B cell (primary cell): ENCODE measurements around the gene APOL5. TPM values are rescaled to one million over a fixed set of nuclear protein-coding genes. Genes with fewer than 3 reads are reported as not detected.

Source experiments
- ATAC-seq: fragments of 200-7000 bp; cut with Tn5 transposase; one replicate; pipeline ENCODE4 v1.10.0; 2021; ENCODE audit warnings: low read depth, mild to moderate bottlenecking, moderate number of reproducible peaks, moderate library complexity
- CTCF ChIA-PET: fragments of 350-600 bp; sonication (Branson Sonifier 250); formaldehyde crosslinking; loops from one replicate; lab custom pipeline; 2021; ENCODE audit warnings: antibody characterized with exemption, inconsistent platforms; lab: Charles Lee
- POLR2A ChIA-PET: fragments of 350-600 bp; sonication (Branson Sonifier 250); formaldehyde crosslinking; loops from one replicate; lab custom pipeline; 2021; ENCODE audit warnings: antibody characterized with exemption; lab: Charles Lee
- DNase-seq: peaks from one replicate; pipeline ENCODE4 v3.0.0; 2013
- H2AFZ ChIP-seq: 2 replicates; pipeline ENCODE4 v1.6.1; 2012; ENCODE audit warnings: mild to moderate bottlenecking, low read depth, low read length; ENCODE audit not compliant: insufficient read depth, poor library complexity, severe bottlenecking
- H3K27ac ChIP-seq, 2 donors: 1 replicate in 1 of 2; 2 replicates in 1 of 2; pipeline ENCODE4 v1.5.1; 2012 to 2013; ENCODE audit warnings: low read length in 2 of 2, mild to moderate bottlenecking in 2 of 2, moderate library complexity in 1 of 2
- H3K27me3 ChIP-seq, 4 experiments: fragments of 200-600 bp in 1 of 4; sonication (generic) in 1 of 4; replicated peaks in 1 of 4; 1 replicate in 2 of 4; 2 replicates in 2 of 4; pipeline versions ENCODE4 v1.6.1 to v1.7.0; 2013 to 2016; ENCODE audit warnings: low read length in 3 of 4, mild to moderate bottlenecking in 2 of 4, mixed read lengths in 1 of 4, moderate library complexity in 1 of 4; ENCODE audit not compliant: insufficient read depth in 4 of 4, control insufficient read depth in 3 of 4; ENCODE audit errors: control extremely low read depth in 1 of 4
- H3K36me3 ChIP-seq, 2 experiments: replicated peaks in 1 of 2; 1 replicate in 1 of 2; 2 replicates in 1 of 2; pipeline versions ENCODE4 v1.6.1 to v1.7.1; 2013; ENCODE audit warnings: low read length in 1 of 2; ENCODE audit not compliant: insufficient read depth in 2 of 2, control insufficient read depth in 1 of 2; ENCODE audit errors: control extremely low read depth in 1 of 2, extremely low read depth in 1 of 2
- H3K4me1 ChIP-seq, 2 donors: fragments of 200-600 bp in 1 of 2; sonication (generic) in 1 of 2; 1 replicate in 1 of 2; 2 replicates in 1 of 2; pipeline versions ENCODE4 v1.5.1 to v1.6.1; 2013 to 2017; ENCODE audit warnings: low read length in 2 of 2; ENCODE audit not compliant: control insufficient read depth in 2 of 2, insufficient read depth in 2 of 2
- H3K4me2 ChIP-seq: replicated peaks from 2 replicates; pipeline ENCODE3; 2012; ENCODE audit warnings: mild to moderate bottlenecking, low read depth, low read length; ENCODE audit not compliant: poor library complexity, severe bottlenecking
- H3K4me3 ChIP-seq, 5 experiments: fragments of 200-600 bp in 1 of 5; sonication (generic) in 1 of 5; 1 replicate in 3 of 5; 2 replicates in 2 of 5; pipeline versions ENCODE4 v1.5.1 to v1.7.0; 2011 to 2016; ENCODE audit warnings: low read length in 4 of 5, mild to moderate bottlenecking in 4 of 5, low read depth in 2 of 5, control low read depth in 1 of 5, moderate library complexity in 1 of 5; ENCODE audit not compliant: insufficient read depth in 1 of 5; ENCODE audit errors: control extremely low read depth in 1 of 5, extremely low read depth in 1 of 5
- H3K79me2 ChIP-seq: fragments of 200-600 bp; sonication (generic); one replicate; pipeline ENCODE4 v1.6.0; 2016; ENCODE audit warnings: low read length; ENCODE audit not compliant: control insufficient read depth, insufficient read depth
- H3K9ac ChIP-seq: fragments of 200-600 bp; sonication (generic); 2 replicates; pipeline ENCODE4 v1.6.1; 2017; ENCODE audit warnings: mild to moderate bottlenecking, low read length, moderate library complexity
- H3K9me3 ChIP-seq, 3 donors: one replicate each; pipeline versions ENCODE4 v1.6.1 to v1.7.1; 2013; ENCODE audit warnings: low read length in 2 of 3; ENCODE audit not compliant: control insufficient read depth in 2 of 3, insufficient read depth in 1 of 3; ENCODE audit errors: control extremely low read depth in 1 of 3
- H4K20me1 ChIP-seq: 2 replicates; pipeline ENCODE4 v1.6.0; 2012; ENCODE audit warnings: mild to moderate bottlenecking, low read length; ENCODE audit not compliant: insufficient read depth, control insufficient read depth, poor library complexity, severe bottlenecking
- H3K27ac Mint-ChIP-seq: one replicate; pipeline ENCODE4 v1.8.0; 2021; ENCODE audit warnings: mixed read lengths
- H3K27me3 Mint-ChIP-seq: one replicate; pipeline ENCODE4 v1.8.0; 2021; ENCODE audit warnings: mixed read lengths
- H3K4me1 Mint-ChIP-seq: one replicate; pipeline ENCODE4 v1.8.0; 2021; ENCODE audit warnings: mixed read lengths
- H3K4me3 Mint-ChIP-seq: one replicate; pipeline ENCODE4 v1.8.0; 2021; ENCODE audit warnings: mixed read lengths
- H3K9me3 Mint-ChIP-seq: one replicate; pipeline ENCODE4 v1.8.0; 2022; ENCODE audit warnings: mixed read lengths; ENCODE audit not compliant: insufficient read depth
- EZH2 ChIP-seq: IDR thresholded peaks from 2 replicates; pipeline ENCODE4 v1.6.1; 2012; ENCODE audit warnings: borderline replicate concordance, low read depth, mild to moderate bottlenecking, moderate library complexity, low read length; ENCODE audit not compliant: insufficient read depth, poor library complexity, severe bottlenecking
- WGBS: methylation state at CpG from one replicate; pipeline ENCODE4 v1.1.5; 2013; ENCODE audit warnings: missing lambda C conversion rate; ENCODE audit not compliant: insufficient coverage; 5-methylcytosine and 5-hydroxymethylcytosine counted together
- intact Hi-C: fragments of 100-400 bp; cut with micrococcal nuclease; formaldehyde crosslinking; loops from one replicate; pipeline ENCODE4 v1.10.0; 2022
- polyA plus RNA-seq: library from polyadenylated mRNA; depleted of rRNA; stranded (reverse); fragments of >200 nt; gene quantifications from 2 replicates; pipeline ENCODE4 v1.2.3, GENCODE V29; 2012
- total RNA-seq, 2 donors: library from RNA; stranded (reverse); fragments of 120-200 nt in 1 of 2; gene quantifications; 1 replicate in 1 of 2; 2 replicates in 1 of 2; pipeline versions ENCODE4 v1.2.3 to v1.2.4, GENCODE V29; 2013 to 2022
- TF ChIP-seq, protein P1 (sequence below): fragments of 200-600 bp; IDR thresholded peaks from one replicate; pipeline ENCODE4 v1.8.0; 2022; ENCODE audit warnings: antibody characterized with exemption, mild to moderate bottlenecking

Gene APOL5
- total and polyA plus RNA-seq, 2 donors (not counting 1 experiment from before 2014, with no cell fraction given) = not detected

DNA sequence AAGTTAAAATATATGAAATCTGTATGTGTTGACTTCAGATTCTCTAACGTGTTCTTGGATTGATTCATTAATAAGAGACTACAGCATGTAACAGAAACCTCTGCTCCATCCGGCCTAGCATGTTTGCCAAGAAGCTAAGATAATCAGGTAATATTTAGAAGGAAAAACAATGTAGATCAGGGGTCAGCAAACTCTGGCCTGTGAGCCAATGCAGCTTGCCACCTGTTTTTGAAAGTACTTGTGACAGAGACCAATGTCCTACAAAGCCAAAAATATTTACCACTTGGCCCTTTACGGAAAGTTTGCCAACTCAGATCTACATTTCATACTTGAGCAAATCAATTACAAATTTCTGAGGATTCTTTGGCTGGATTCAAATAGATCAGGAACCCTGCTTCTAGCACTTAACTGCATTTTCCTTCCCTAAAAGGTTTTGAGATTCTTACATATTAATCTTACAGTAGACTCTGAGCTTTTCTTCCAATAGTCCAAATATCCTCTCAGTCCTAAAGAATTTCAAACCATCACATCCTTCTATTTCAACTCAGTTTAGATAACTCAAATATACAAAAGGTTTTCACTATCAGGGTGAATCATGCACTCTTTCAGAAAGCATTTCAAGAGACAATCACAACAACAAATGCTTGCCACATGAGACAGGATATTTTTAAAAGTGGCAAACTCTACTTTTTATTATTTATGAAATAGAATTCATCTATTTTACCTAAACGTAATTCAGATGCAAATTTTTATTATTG lies 29.5 kb downstream of the APOL5 start:
- Histone ChIP-seq H3K4me2 (no peak overlapping the region), H3K4me1 (peaks cover 13 to 29% of the 10 kb centered on the region in 2 donors), H3K4me3 (no peak overlapping the region), H4K20me1 (no peaks in the 10 kb centered on the region), H3K9ac (no peak overlapping the region), H3K27me3 (peaks cover 4 to 78% (median 70%) of the 10 kb centered on the region in 4 experiments), H3K79me2 (no peaks in the 10 kb centered on the region), H3K36me3 (no peaks in the 10 kb centered on the region), H3K9me3 (peaks cover 0 to 3% (median 0%) of the 10 kb centered on the region in 3 donors), H2AFZ (no peak overlapping the region), H3K27ac (no peak overlapping the region)
- Mint-ChIP-seq H3K9me3 (no peaks in the 10 kb centered on the region), H3K27me3 (peaks cover 80% of the 10 kb centered on the region), H3K4me1 (peaks cover 33% of the 10 kb centered on the region), H3K27ac (no peak overlapping the region), H3K4me3 (no peak overlapping the region)
- intact Hi-C loops = no loop called here
- ATAC-seq (no peak), DNase-seq (no peak)
- TF ChIP-seq EZH2 = no peak
- TF ChIP-seq, protein P1, sequence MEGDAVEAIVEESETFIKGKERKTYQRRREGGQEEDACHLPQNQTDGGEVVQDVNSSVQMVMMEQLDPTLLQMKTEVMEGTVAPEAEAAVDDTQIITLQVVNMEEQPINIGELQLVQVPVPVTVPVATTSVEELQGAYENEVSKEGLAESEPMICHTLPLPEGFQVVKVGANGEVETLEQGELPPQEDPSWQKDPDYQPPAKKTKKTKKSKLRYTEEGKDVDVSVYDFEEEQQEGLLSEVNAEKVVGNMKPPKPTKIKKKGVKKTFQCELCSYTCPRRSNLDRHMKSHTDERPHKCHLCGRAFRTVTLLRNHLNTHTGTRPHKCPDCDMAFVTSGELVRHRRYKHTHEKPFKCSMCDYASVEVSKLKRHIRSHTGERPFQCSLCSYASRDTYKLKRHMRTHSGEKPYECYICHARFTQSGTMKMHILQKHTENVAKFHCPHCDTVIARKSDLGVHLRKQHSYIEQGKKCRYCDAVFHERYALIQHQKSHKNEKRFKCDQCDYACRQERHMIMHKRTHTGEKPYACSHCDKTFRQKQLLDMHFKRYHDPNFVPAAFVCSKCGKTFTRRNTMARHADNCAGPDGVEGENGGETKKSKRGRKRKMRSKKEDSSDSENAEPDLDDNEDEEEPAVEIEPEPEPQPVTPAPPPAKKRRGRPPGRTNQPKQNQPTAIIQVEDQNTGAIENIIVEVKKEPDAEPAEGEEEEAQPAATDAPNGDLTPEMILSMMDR = no peak
- 100% methylated on average over 1 of the region's 4 CpGs for whole genome bisulfite sequencing
- ChIA-PET POLR2A (no interaction called here), CTCF (interaction anchor here (0.6 kb wide), 1 partner anchor 203 kb away, joined by 3 read pairs; no protein-coding TSS in a partner anchor)

- Histone ChIP-seq H3K27ac (no peak overlapping the region), H3K27me3 (peaks cover 8 to 64% (median 56%) of the 10 kb centered on the region in 4 experiments), H4K20me1 (no peaks in the 10 kb centered on the region), H3K36me3 (no peaks in the 10 kb centered on the region), H3K9me3 (peaks cover 0 to 3% (median 0%) of the 10 kb centered on the region in 3 donors), H2AFZ (no peak overlapping the region), H3K79me2 (no peaks in the 10 kb centered on the region), H3K4me1 (peaks cover 17 to 27% of the 10 kb centered on the region in 2 donors), H3K9ac (no peak overlapping the region), H3K4me3 (no peak overlapping the region), H3K4me2 (peak overlapping the region; percentile 23)
- ATAC-seq = peak; percentile 90
- H3K4me1 Mint-ChIP-seq = peaks cover 37% of the 10 kb centered on the region
- DNase-seq = peak; percentile 79
- peaks cover 80% of the 10 kb centered on the region for H3K27me3 Mint-ChIP-seq
- intact Hi-C loops = no loop called here
- ChIA-PET CTCF (interaction anchor here (0.9 kb wide), 2 partner anchors 17 to 166 kb away, joined by 3 read pairs; no protein-coding TSS in a partner anchor), POLR2A (no interaction called here)
- H3K27ac Mint-ChIP-seq = no peak overlapping the region
- WGBS = 0% methylated on average over 7 of the region's 10 CpGs
- H3K9me3 Mint-ChIP-seq = no peaks in the 10 kb centered on the region
- TF ChIP-seq EZH2 = no peak
- TF ChIP-seq, protein P1 = no peak
- H3K4me3 Mint-ChIP-seq = peak overlapping the region; percentile 11
These were observed 32.1 kb downstream of the APOL5 start for GRCh38 chr22:35749808-35750207.
